H9 (cell line): ENCODE measurements around the gene OR6B2. TPM values are rescaled to one million over a fixed set of nuclear protein-coding genes. Genes with fewer than 3 reads are reported as not detected.

Experiments used
- DNase-seq: peaks from one replicate; pipeline ENCODE4 v3.0.0-alpha.2; 2017
- H2AFZ ChIP-seq: one replicate; pipeline ENCODE4 v1.6.1; 2013; ENCODE audit warnings: mild to moderate bottlenecking, low read length, control low read depth, moderate library complexity
- H2AK5ac ChIP-seq: 2 replicates; pipeline ENCODE4 v1.6.1; 2013; ENCODE audit warnings: low read length, control low read depth, mixed read lengths; ENCODE audit not compliant: insufficient read length
- H2BK120ac ChIP-seq: one replicate; pipeline ENCODE4 v1.6.1; 2013; ENCODE audit warnings: low read depth, mild to moderate bottlenecking, low read length, control low read depth, inconsistent platforms; ENCODE audit not compliant: poor library complexity, severe bottlenecking
- H2BK12ac ChIP-seq: 2 replicates; pipeline ENCODE4 v1.6.1; 2013; ENCODE audit warnings: low read length, control low read depth, mixed read lengths, low read depth; ENCODE audit not compliant: insufficient read length
- H2BK15ac ChIP-seq: 2 replicates; pipeline ENCODE4 v1.6.1; 2013; ENCODE audit warnings: low read depth, low read length, control low read depth
- H2BK20ac ChIP-seq: one replicate; pipeline ENCODE4 v1.6.1; 2013; ENCODE audit warnings: low read depth, mild to moderate bottlenecking, low read length, control low read depth, inconsistent platforms; ENCODE audit not compliant: poor library complexity, severe bottlenecking
- H2BK5ac ChIP-seq: 2 replicates; pipeline ENCODE4 v1.6.1; 2013; ENCODE audit warnings: low read length, control low read depth, mixed read lengths; ENCODE audit not compliant: insufficient read length
- H3K14ac ChIP-seq: 2 replicates; pipeline ENCODE4 v1.6.1; 2013; ENCODE audit warnings: low read length, control low read depth; ENCODE audit not compliant: insufficient read depth
- H3K18ac ChIP-seq: 2 replicates; pipeline ENCODE4 v1.6.1; 2013; ENCODE audit warnings: low read depth, mild to moderate bottlenecking, mixed read lengths, low read length, control low read depth; ENCODE audit not compliant: insufficient read length
- H3K23ac ChIP-seq: 2 replicates; pipeline ENCODE4 v1.6.1; 2013; ENCODE audit warnings: low read length, control low read depth, mixed read lengths, low read depth; ENCODE audit not compliant: insufficient read length
- H3K23me2 ChIP-seq: 2 replicates; pipeline ENCODE4 v1.6.1; 2013; ENCODE audit warnings: low read depth, mild to moderate bottlenecking, mixed read lengths, low read length, control low read depth; ENCODE audit not compliant: insufficient read length, poor library complexity, severe bottlenecking
- H3K27ac ChIP-seq: 2 replicates; pipeline ENCODE4 v1.5.1; 2013; ENCODE audit warnings: low read length, control low read depth, mixed read lengths, low read depth; ENCODE audit not compliant: insufficient read length
- H3K27me3 ChIP-seq: 2 replicates; pipeline ENCODE4 v1.6.1; 2013; ENCODE audit warnings: low read length, control low read depth, inconsistent platforms; ENCODE audit not compliant: insufficient read depth
- H3K4ac ChIP-seq: 2 replicates; pipeline ENCODE4 v1.6.1; 2013; ENCODE audit warnings: low read depth, mild to moderate bottlenecking, control low read depth, inconsistent platforms, low read length, moderate library complexity
- H3K4me1 ChIP-seq: 2 replicates; pipeline ENCODE4 v1.6.1; 2013; ENCODE audit warnings: low read length, control low read depth, inconsistent platforms; ENCODE audit not compliant: insufficient read depth
- H3K4me2 ChIP-seq: 2 replicates; pipeline ENCODE4 v1.6.1; 2013; ENCODE audit warnings: low read length, control low read depth, mixed read lengths; ENCODE audit not compliant: insufficient read length, insufficient read depth
- H3K56ac ChIP-seq: 2 replicates; pipeline ENCODE4 v1.6.1; 2013; ENCODE audit warnings: low read depth, mild to moderate bottlenecking, mixed read lengths, low read length, control low read depth; ENCODE audit not compliant: insufficient read length
- H3K79me1 ChIP-seq: 2 replicates; pipeline ENCODE4 v1.6.1; 2013; ENCODE audit warnings: low read depth, mild to moderate bottlenecking, moderate library complexity, low read length, control low read depth, inconsistent platforms; ENCODE audit not compliant: insufficient read depth, poor library complexity, severe bottlenecking
- H3K79me2 ChIP-seq: 2 replicates; pipeline ENCODE4 v1.6.1; 2013; ENCODE audit warnings: low read length, control low read depth, inconsistent platforms; ENCODE audit not compliant: insufficient read depth
- H3K9ac ChIP-seq: 2 replicates; pipeline ENCODE4 v1.6.1; 2013; ENCODE audit warnings: low read length, control low read depth, mixed read lengths; ENCODE audit not compliant: insufficient read length; ENCODE audit errors: extremely low read depth
- H3K9me3 ChIP-seq: one replicate; pipeline ENCODE4 v1.6.1; 2013; ENCODE audit warnings: low read depth, low read length, inconsistent platforms; ENCODE audit not compliant: control insufficient read depth
- H3T11ph ChIP-seq: one replicate; pipeline ENCODE4 v1.6.1; 2013; ENCODE audit warnings: mild to moderate bottlenecking, low read length, control low read depth, inconsistent platforms
- H4K20me1 ChIP-seq: one replicate; pipeline ENCODE4 v1.6.1; 2013; ENCODE audit not compliant: control insufficient read depth, insufficient read length, insufficient read depth
- H4K5ac ChIP-seq: 2 replicates; pipeline ENCODE4 v1.6.1; 2013; ENCODE audit warnings: low read depth, mild to moderate bottlenecking, mixed read lengths, low read length, control low read depth; ENCODE audit not compliant: insufficient read length
- H4K8ac ChIP-seq: replicated peaks from 2 replicates; pipeline ENCODE4 v1.6.1; 2013; ENCODE audit warnings: low read length, control low read depth, mixed read lengths, low read depth; ENCODE audit not compliant: insufficient read length
- H4K91ac ChIP-seq: 2 replicates; pipeline ENCODE4 v1.6.1; 2013; ENCODE audit warnings: low read depth, mild to moderate bottlenecking, moderate library complexity, mixed read lengths, low read length, control low read depth; ENCODE audit not compliant: insufficient read length
- H3K27ac Mint-ChIP-seq, 3 experiments: 2 replicates in 2 of 3; 3 replicates in 1 of 3; pipeline ENCODE4 v1.8.0; 2020 to 2021; ENCODE audit warnings: mixed read lengths in 3 of 3, mild to moderate bottlenecking in 1 of 3, moderate library complexity in 1 of 3
- H3K27me3 Mint-ChIP-seq: 2 replicates; pipeline ENCODE4 v1.8.0; 2021; ENCODE audit warnings: low read depth, mild to moderate bottlenecking, moderate library complexity, mixed read lengths
- H3K36me3 Mint-ChIP-seq, 3 experiments: 2 replicates in 2 of 3; 3 replicates in 1 of 3; pipeline ENCODE4 v1.8.0; 2020 to 2021; ENCODE audit warnings: low read depth in 3 of 3, mixed read lengths in 3 of 3; ENCODE audit not compliant: insufficient read depth in 1 of 3
- H3K4me1 Mint-ChIP-seq, 2 experiments: 2 replicates each; pipeline ENCODE4 v1.8.0; 2020; ENCODE audit warnings: mixed read lengths in 2 of 2
- H3K4me3 Mint-ChIP-seq, 2 experiments: 2 replicates in 1 of 2; 3 replicates in 1 of 2; pipeline ENCODE4 v1.8.0; 2020 to 2021; ENCODE audit warnings: mild to moderate bottlenecking in 2 of 2, mixed read lengths in 2 of 2, moderate library complexity in 1 of 2
- H3K9me3 Mint-ChIP-seq, 2 experiments: 2 replicates in 1 of 2; 3 replicates in 1 of 2; pipeline ENCODE4 v1.8.0; 2020; ENCODE audit warnings: mild to moderate bottlenecking in 2 of 2, mixed read lengths in 2 of 2, moderate library complexity in 1 of 2
- WGBS: extraction: QIAGEN DNeasy Blood & Tissue Kit; methylation state at CpG from one replicate; pipeline ENCODE4 v1.1.7; 2013; ENCODE audit warnings: missing lambda C conversion rate, low lambda C conversion rate, mixed read lengths; ENCODE audit not compliant: insufficient read length; ENCODE audit errors: extremely low coverage; 5-methylcytosine and 5-hydroxymethylcytosine counted together
- total RNA-seq: library from RNA; stranded (reverse); gene quantifications from 2 replicates; pipeline ENCODE4 v1.2.1, GENCODE V29; 2021
- TF ChIP-seq, protein P1 (sequence below): fragments of 200-600 bp; sonication (generic); conservative IDR thresholded peaks from 3 replicates; pipeline ENCODE4 v1.8.0; 2021; ENCODE audit warnings: antibody characterized with exemption, mild to moderate bottlenecking

Gene OR6B2
- total RNA-seq, 1 experiment from 2014 or later = not detected

DNA sequence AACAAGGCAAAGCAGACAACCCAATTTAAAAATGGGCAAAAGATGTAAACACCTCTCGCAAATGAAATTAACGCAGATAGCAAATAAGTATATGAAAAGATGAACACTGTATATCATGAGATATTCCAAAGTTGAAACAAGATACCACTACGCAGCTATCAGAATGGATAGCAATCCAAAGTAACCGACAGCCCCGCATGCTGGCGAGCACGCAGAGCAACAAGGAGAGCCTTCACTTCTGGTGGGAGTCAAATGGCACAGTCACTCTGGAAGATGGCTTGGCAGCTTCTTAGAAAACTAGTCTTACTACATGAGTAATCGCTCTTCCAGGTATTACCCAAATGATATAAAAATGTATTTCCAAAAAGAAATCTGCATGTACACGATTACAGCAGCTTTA, 6.4 kb downstream of the OR6B2 start:
- Histone ChIP-seq H3K79me1 (peaks cover 6% of the 10 kb centered on the region), H4K20me1 (no peaks in the 10 kb centered on the region), H3K4me2 (peak overlapping the region; percentile 88), H3K9me3 (no peaks in the 10 kb centered on the region), H3K9ac (no peak overlapping the region), H3K23me2 (peaks cover 3% of the 10 kb centered on the region), H3K4ac (no peak overlapping the region), H3K27ac (no peak overlapping the region), H3K56ac (no peak overlapping the region), H3K27me3 (no peaks in the 10 kb centered on the region), H3K18ac (no peak overlapping the region), H3K79me2 (peaks cover 15% of the 10 kb centered on the region; the same call in 1 of the 2 replicates), H2BK12ac (no peak overlapping the region), H4K5ac (no peak overlapping the region), H2BK15ac (no peak overlapping the region), H2BK5ac (no peak overlapping the region), H4K91ac (no peak overlapping the region), H2AK5ac (no peak overlapping the region), H3K4me1 (no peaks in the 10 kb centered on the region), H3K23ac (no peak overlapping the region), H3K14ac (no peak overlapping the region), H2BK20ac (no peak overlapping the region), H4K8ac (no peak overlapping the region), H3T11ph (no peak overlapping the region), H2AFZ (no peak overlapping the region), H2BK120ac (no peak overlapping the region)
- WGBS = no CpG with 5 or more reads among the region's 9 CpGs
- TF ChIP-seq, protein P1, sequence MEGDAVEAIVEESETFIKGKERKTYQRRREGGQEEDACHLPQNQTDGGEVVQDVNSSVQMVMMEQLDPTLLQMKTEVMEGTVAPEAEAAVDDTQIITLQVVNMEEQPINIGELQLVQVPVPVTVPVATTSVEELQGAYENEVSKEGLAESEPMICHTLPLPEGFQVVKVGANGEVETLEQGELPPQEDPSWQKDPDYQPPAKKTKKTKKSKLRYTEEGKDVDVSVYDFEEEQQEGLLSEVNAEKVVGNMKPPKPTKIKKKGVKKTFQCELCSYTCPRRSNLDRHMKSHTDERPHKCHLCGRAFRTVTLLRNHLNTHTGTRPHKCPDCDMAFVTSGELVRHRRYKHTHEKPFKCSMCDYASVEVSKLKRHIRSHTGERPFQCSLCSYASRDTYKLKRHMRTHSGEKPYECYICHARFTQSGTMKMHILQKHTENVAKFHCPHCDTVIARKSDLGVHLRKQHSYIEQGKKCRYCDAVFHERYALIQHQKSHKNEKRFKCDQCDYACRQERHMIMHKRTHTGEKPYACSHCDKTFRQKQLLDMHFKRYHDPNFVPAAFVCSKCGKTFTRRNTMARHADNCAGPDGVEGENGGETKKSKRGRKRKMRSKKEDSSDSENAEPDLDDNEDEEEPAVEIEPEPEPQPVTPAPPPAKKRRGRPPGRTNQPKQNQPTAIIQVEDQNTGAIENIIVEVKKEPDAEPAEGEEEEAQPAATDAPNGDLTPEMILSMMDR = no peak
- H3K27me3 Mint-ChIP-seq = peaks cover 18% of the 10 kb centered on the region
- no peak overlapping the region for H3K27ac Mint-ChIP-seq
- H3K9me3 Mint-ChIP-seq = peaks cover 0 to 3% of the 10 kb centered on the region in 2 experiments; a peak in 1 of 5 replicates
- H3K4me1 Mint-ChIP-seq = peaks cover 11 to 12% of the 10 kb centered on the region in 2 experiments
- H3K4me3 Mint-ChIP-seq = peak overlapping the region; percentile 95 to 97
- DNase-seq = no peak
- peaks cover 15 to 23% (median 21%) of the 10 kb centered on the region in 3 experiments for H3K36me3 Mint-ChIP-seq
